CD4-positive, alpha-beta T cell treated with Interleukin-15 for 4 hours (primary cell): ENCODE measurements around the gene AKR1C1.
"Not testable (repeated sequence)": the region's sequence is repeated elsewhere in the genome, so short reads cannot be mapped to it uniquely, and the experiment has no call there.

ENCODE experiments used
- DNase-seq: peaks from one replicate; pipeline ENCODE4 v3.0.0-alpha.2; 2020; ENCODE audit warnings: low spot score

Gene AKR1C1

GRCh38 chr10:4962876-4963814, at the start of gene AKR1C1:
TSS of gene AKR1C1 (plus strand) at chr10:4963415. CDS start at chr10:4963445, 30 bp downstream.
- DNase-seq: not testable (repeated sequence)

GRCh38 chr10:4914213-4914850, 48.9 kb upstream of the AKR1C1 start:
- no peak for DNase-seq

GRCh38 chr10:4916086-4916716, 47.0 kb upstream of the AKR1C1 start:
- no peak for DNase-seq

GRCh38 chr10:4918236-4918635, 45.0 kb upstream of the AKR1C1 start:
- DNase-seq: no peak

GRCh38 chr10:4924482-4924881, 38.7 kb upstream of the AKR1C1 start:
- not testable (repeated sequence) for DNase-seq

GRCh38 chr10:4926400-4926799, 36.8 kb upstream of the AKR1C1 start:
- no peak for DNase-seq

- no peak for DNase-seq
These were observed 31.6 kb upstream of the AKR1C1 start for GRCh38 chr10:4931587-4931986.

- no peak for DNase-seq
These were observed 28.7 kb upstream of the AKR1C1 start for GRCh38 chr10:4934391-4934987.

GRCh38 chr10:4937346-4937745, 25.9 kb upstream of the AKR1C1 start:
- no peak for DNase-seq

- no peak for DNase-seq
These were observed 23.8 kb upstream of the AKR1C1 start for GRCh38 chr10:4939224-4940072.

GRCh38 chr10:4940073-4940428, 23.2 kb upstream of the AKR1C1 start:
- DNase-seq: not testable (repeated sequence)

- not testable (repeated sequence) for DNase-seq
These were observed 22.3 kb upstream of the AKR1C1 start for GRCh38 chr10:4940909-4941308.

- DNase-seq: no peak
These were observed 21.5 kb upstream of the AKR1C1 start for GRCh38 chr10:4941540-4942330.

- DNase-seq: not testable (repeated sequence)
These were observed 20.3 kb upstream of the AKR1C1 start for GRCh38 chr10:4942931-4943330.

GRCh38 chr10:4943416-4943815, 19.8 kb upstream of the AKR1C1 start:
- not testable (repeated sequence) for DNase-seq

- DNase-seq: no peak
These were observed 19.4 kb upstream of the AKR1C1 start for GRCh38 chr10:4943821-4944220.

- no peak for DNase-seq
These were observed 18.4 kb upstream of the AKR1C1 start for GRCh38 chr10:4944841-4945240.

GRCh38 chr10:4945766-4946717, 17.2 kb upstream of the AKR1C1 start:
- no peak for DNase-seq

- no peak for DNase-seq
These were observed 16.1 kb upstream of the AKR1C1 start for GRCh38 chr10:4947039-4947634.
